Keratinocyte (primary cell): ENCODE measurements around the gene LUZP1. TPM values are rescaled to one million over a fixed set of nuclear protein-coding genes. Genes with fewer than 3 reads are reported as not detected.

Experiments used
- DNase-seq: peaks from one replicate; pipeline ENCODE4 v3.0.0-alpha.2; 2011; ENCODE audit warnings: low read depth, missing footprints, low spot score
- FAIRE-seq: peaks from 2 replicates; lab custom pipeline; 2011; peaks lifted over from hg19 to GRCh38; lab: Jason Lieb, UNC
- H2AFZ ChIP-seq: 2 replicates; pipeline ENCODE4 v1.6.0; 2012; ENCODE audit warnings: low read length, control low read depth, inconsistent platforms; ENCODE audit not compliant: control insufficient read depth
- H3K27ac ChIP-seq: 2 replicates; pipeline ENCODE4 v1.5.1; 2011; ENCODE audit warnings: low read length; ENCODE audit not compliant: control insufficient read depth, insufficient read depth
- H3K27me3 ChIP-seq: 3 replicates; pipeline ENCODE4 v1.6.0; 2011; ENCODE audit warnings: low read length; ENCODE audit not compliant: control insufficient read depth, insufficient read depth; ENCODE audit errors: extremely low read depth
- H3K36me3 ChIP-seq, 2 experiments: 2 replicates in 1 of 2; 3 replicates in 1 of 2; pipeline ENCODE4 v1.5.1; 2011; ENCODE audit warnings: low read length in 2 of 2, mild to moderate bottlenecking in 1 of 2; ENCODE audit not compliant: control insufficient read depth in 2 of 2, insufficient read depth in 2 of 2; ENCODE audit errors: extremely low read depth in 1 of 2
- H3K4me1 ChIP-seq: 3 replicates; pipeline ENCODE4 v1.5.1; 2011; ENCODE audit warnings: low read length; ENCODE audit not compliant: control insufficient read depth, insufficient read depth; ENCODE audit errors: extremely low read depth
- H3K4me2 ChIP-seq: 3 replicates; pipeline ENCODE4 v1.6.0; 2011; ENCODE audit warnings: low read depth, low read length; ENCODE audit not compliant: control insufficient read depth, insufficient read depth; ENCODE audit errors: extremely low read depth
- H3K4me3 ChIP-seq, 3 experiments: fragments of 200-600 bp in 1 of 3; sonication (generic) in 1 of 3; 2 replicates in 2 of 3; 3 replicates in 1 of 3; pipeline ENCODE4 v1.5.1; 2011 to 2016; ENCODE audit warnings: low read length in 3 of 3, mild to moderate bottlenecking in 3 of 3, control low read depth in 2 of 3, inconsistent platforms in 1 of 3, low read depth in 1 of 3, mixed read lengths in 1 of 3, mixed run types in 1 of 3, moderate library complexity in 1 of 3; ENCODE audit not compliant: control insufficient read depth in 2 of 3, insufficient read depth in 2 of 3; ENCODE audit errors: extremely low read depth in 1 of 3
- H3K79me2 ChIP-seq: 2 replicates; pipeline ENCODE4 v1.6.0; 2012; ENCODE audit warnings: low read length; ENCODE audit not compliant: control insufficient read depth, insufficient read depth
- H3K9ac ChIP-seq: 3 replicates; pipeline ENCODE4 v1.6.0; 2011; ENCODE audit warnings: low read length; ENCODE audit not compliant: control insufficient read depth, insufficient read depth; ENCODE audit errors: extremely low read depth
- H3K9me1 ChIP-seq: 3 replicates; pipeline ENCODE4 v1.6.0; 2011; ENCODE audit warnings: low read length; ENCODE audit not compliant: control insufficient read depth, insufficient read depth; ENCODE audit errors: extremely low read depth
- H3K9me3 ChIP-seq: 2 replicates; pipeline ENCODE4 v1.5.1; 2012; ENCODE audit warnings: low read depth, low read length; ENCODE audit not compliant: control insufficient read depth
- H4K20me1 ChIP-seq: 3 replicates; pipeline ENCODE4 v1.6.0; 2011; ENCODE audit warnings: low read length; ENCODE audit not compliant: control insufficient read depth, insufficient read depth; ENCODE audit errors: extremely low read depth
- CTCF ChIP-seq, 3 experiments: IDR thresholded peaks in 1 of 3; conservative IDR thresholded peaks in 1 of 3; optimal IDR thresholded peaks in 1 of 3; 2 replicates in 2 of 3; 3 replicates in 1 of 3; pipeline versions ENCODE3 to v1.5.1; 2011; ENCODE audit warnings: low read length in 3 of 3, mild to moderate bottlenecking in 3 of 3, moderate library complexity in 2 of 3, control low read depth in 1 of 3, inconsistent platforms in 1 of 3; ENCODE audit not compliant: insufficient read depth in 2 of 3; ENCODE audit errors: extremely low read depth in 1 of 3
- EZH2 ChIP-seq: IDR thresholded peaks from one replicate; pipeline ENCODE4 v1.6.1; 2012; ENCODE audit warnings: inconsistent platforms, mild to moderate bottlenecking, low read length, moderate library complexity
- dilution Hi-C: fragments of 300-500 bp; cut with MboI; formaldehyde crosslinking; loops from one replicate; pipeline ENCODE4 v1.7.0; 2020; ENCODE audit warnings: low sequenced_read_pairs; ENCODE audit not compliant: extremely low pct_ligation_motif_present
- polyA plus RNA-seq, 5 experiments: library from polyadenylated mRNA; depleted of rRNA in 3 of 5; stranded (reverse) in 3 of 5; stranded (forward) in 1 of 5; unstranded in 1 of 5; fragments of >200 nt; gene quantifications; 1 replicate in 1 of 5; 2 replicates in 3 of 5; 3 replicates in 1 of 5; pipeline versions ENCODE4 v1.2.1 to v1.2.3, GENCODE V29; 2011 to 2012; ENCODE audit warnings: missing spikeins in 2 of 5, low read depth in 1 of 5, low replicate concordance in 1 of 5

LUZP1 gene
- polyA plus RNA-seq, 1 donor (not counting 4 experiments of a cell fraction or from before 2014, with no cell fraction given) = 52.5 TPM

GRCh38 chr1:23210351-23210785 is 41.7 kb upstream of the LUZP1 start:
- H2AFZ ChIP-seq = no peak overlapping the region
- H3K9me1 ChIP-seq = no peaks in the 10 kb centered on the region
- H3K4me1 ChIP-seq = peaks cover 8% of the 10 kb centered on the region
- H3K36me3 ChIP-seq = no peaks in the 10 kb centered on the region
- H3K9me3 ChIP-seq = no peaks in the 10 kb centered on the region
- TF ChIP-seq EZH2 = no peak
- peak; percentile 9 to 61 (median 43) for TF ChIP-seq CTCF (optimal IDR thresholded peaks at IDR 0.05 in 1 of 3, IDR thresholded peaks at IDR 0.05 in 1 of 3, conservative IDR thresholded peaks at IDR 0.05 in 1 of 3; ENCODE audit: extremely low read depth in 1 of 3, insufficient read depth in 2 of 3, low read length in 3 of 3)
- no peak for DNase-seq
- no peaks in the 10 kb centered on the region for H4K20me1 ChIP-seq
- no peak overlapping the region for H3K4me3 ChIP-seq
- dilution Hi-C loops = no loop called here
- peak; percentile 52 for FAIRE-seq
- H3K9ac ChIP-seq = no peak overlapping the region
- H3K27ac ChIP-seq = no peak overlapping the region
- H3K27me3 ChIP-seq = no peaks in the 10 kb centered on the region
- H3K79me2 ChIP-seq = no peaks in the 10 kb centered on the region
- no peak overlapping the region for H3K4me2 ChIP-seq

DNA sequence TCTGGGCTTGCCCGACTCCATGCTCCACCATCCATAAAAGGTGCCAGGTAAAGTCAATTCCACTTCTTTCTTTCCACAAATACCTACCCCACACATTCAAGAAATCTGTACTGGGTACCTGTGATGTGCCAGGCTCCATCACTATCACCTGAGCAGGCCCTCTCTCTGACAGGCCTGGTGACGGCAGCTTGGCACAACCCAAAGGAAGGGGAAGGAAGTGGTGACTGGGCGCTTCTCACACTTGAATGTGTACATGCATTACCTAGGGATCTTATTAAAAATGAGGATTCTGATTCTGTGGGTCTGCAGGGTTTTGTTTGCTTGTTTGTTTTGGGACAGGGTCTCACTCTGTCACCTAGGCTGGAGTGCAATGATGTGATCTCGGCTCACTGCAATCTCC is 41.1 kb upstream of the LUZP1 start:
- Histone ChIP-seq H4K20me1 (no peaks in the 10 kb centered on the region), H3K4me1 (peaks cover 7% of the 10 kb centered on the region), H3K27ac (no peak overlapping the region), H3K4me3 (no peak overlapping the region), H3K9ac (no peak overlapping the region), H3K27me3 (no peaks in the 10 kb centered on the region), H3K9me1 (no peaks in the 10 kb centered on the region), H3K36me3 (no peaks in the 10 kb centered on the region), H2AFZ (no peak overlapping the region), H3K4me2 (no peak overlapping the region), H3K79me2 (no peaks in the 10 kb centered on the region), H3K9me3 (no peaks in the 10 kb centered on the region)
- dilution Hi-C loops = no loop called here
- DNase-seq (no peak), FAIRE-seq (no peak)
- TF ChIP-seq EZH2 (no peak), CTCF (optimal IDR thresholded peaks at IDR 0.05 in 1 of 3, IDR thresholded peaks at IDR 0.05 in 1 of 3, conservative IDR thresholded peaks at IDR 0.05 in 1 of 3; ENCODE audit: extremely low read depth in 1 of 3, insufficient read depth in 2 of 3, low read length in 3 of 3) (no peak)
